Activated naive CD8-positive, alpha-beta T cell treated with anti-CD3 and anti-CD28 coated beads for 36 hours (primary cell): ENCODE measurements around the gene ERBB4. TPM values are rescaled to one million over a fixed set of nuclear protein-coding genes. Genes with fewer than 3 reads are reported as not detected.
"Not testable (repeated sequence)": the region's sequence is repeated elsewhere in the genome, so short reads cannot be mapped to it uniquely, and the experiment has no call there.

Experiments
- DNase-seq: peaks from one replicate; pipeline ENCODE4 v3.0.0; 2021
- H3K27ac Mint-ChIP-seq: one replicate; pipeline ENCODE4 v1.8.0; 2022; ENCODE audit warnings: mild to moderate bottlenecking, moderate library complexity, mixed read lengths
- H3K27me3 Mint-ChIP-seq: one replicate; pipeline ENCODE4 v1.8.0; 2022; ENCODE audit warnings: mild to moderate bottlenecking, mixed read lengths
- H3K36me3 Mint-ChIP-seq: one replicate; pipeline ENCODE4 v1.8.0; 2021; ENCODE audit warnings: mild to moderate bottlenecking, mixed read lengths
- H3K4me1 Mint-ChIP-seq: one replicate; pipeline ENCODE4 v1.8.0; 2021; ENCODE audit warnings: mixed read lengths
- H3K4me3 Mint-ChIP-seq: one replicate; pipeline ENCODE4 v1.8.0; 2022; ENCODE audit warnings: mild to moderate bottlenecking, moderate library complexity, mixed read lengths
- H3K9me3 Mint-ChIP-seq: one replicate; pipeline ENCODE4 v1.8.0; 2022; ENCODE audit warnings: mixed read lengths
- total RNA-seq, 2 experiments: library from RNA; stranded (reverse); gene quantifications; one replicate each; pipeline ENCODE4 v1.2.3, GENCODE V29; 2021

Gene ERBB4
- total RNA-seq, 2 experiments from 2014 or later = not detected

DNA sequence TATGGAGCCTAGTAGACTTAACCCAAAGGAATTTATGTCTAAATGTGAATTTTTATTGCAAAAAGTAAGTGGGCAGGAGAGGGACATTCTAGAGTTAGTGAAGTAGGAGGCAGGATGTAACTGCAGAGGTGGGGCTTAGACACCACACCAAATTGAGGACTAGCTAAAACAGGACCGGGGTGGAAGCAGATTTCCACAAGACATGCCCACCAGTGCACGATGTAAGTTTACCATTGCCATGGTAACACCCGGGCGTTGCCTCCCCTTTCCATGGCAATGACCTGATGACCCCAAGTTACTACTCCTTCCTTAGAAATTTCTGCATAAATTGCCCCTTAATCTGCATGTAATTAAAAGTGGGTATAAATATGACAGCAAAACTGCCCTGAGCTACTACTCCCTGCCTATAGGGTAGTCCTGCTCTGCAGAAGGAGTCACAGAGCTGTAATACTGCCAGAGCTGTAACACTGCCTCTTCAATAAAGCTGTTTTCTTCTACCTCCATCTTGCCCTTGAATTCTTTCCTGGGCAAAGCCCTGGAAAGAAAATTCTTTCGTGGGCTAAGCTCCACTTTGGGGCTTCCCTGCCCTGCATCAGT lies 509.7 kb downstream of the ERBB4 start:
- Mint-ChIP-seq H3K4me3 (no peak overlapping the region), H3K27me3 (no peaks in the 10 kb centered on the region), H3K27ac (no peak overlapping the region), H3K4me1 (no peaks in the 10 kb centered on the region), H3K36me3 (no peaks in the 10 kb centered on the region), H3K9me3 (peaks cover 2% of the 10 kb centered on the region)
- no peak for DNase-seq

DNA sequence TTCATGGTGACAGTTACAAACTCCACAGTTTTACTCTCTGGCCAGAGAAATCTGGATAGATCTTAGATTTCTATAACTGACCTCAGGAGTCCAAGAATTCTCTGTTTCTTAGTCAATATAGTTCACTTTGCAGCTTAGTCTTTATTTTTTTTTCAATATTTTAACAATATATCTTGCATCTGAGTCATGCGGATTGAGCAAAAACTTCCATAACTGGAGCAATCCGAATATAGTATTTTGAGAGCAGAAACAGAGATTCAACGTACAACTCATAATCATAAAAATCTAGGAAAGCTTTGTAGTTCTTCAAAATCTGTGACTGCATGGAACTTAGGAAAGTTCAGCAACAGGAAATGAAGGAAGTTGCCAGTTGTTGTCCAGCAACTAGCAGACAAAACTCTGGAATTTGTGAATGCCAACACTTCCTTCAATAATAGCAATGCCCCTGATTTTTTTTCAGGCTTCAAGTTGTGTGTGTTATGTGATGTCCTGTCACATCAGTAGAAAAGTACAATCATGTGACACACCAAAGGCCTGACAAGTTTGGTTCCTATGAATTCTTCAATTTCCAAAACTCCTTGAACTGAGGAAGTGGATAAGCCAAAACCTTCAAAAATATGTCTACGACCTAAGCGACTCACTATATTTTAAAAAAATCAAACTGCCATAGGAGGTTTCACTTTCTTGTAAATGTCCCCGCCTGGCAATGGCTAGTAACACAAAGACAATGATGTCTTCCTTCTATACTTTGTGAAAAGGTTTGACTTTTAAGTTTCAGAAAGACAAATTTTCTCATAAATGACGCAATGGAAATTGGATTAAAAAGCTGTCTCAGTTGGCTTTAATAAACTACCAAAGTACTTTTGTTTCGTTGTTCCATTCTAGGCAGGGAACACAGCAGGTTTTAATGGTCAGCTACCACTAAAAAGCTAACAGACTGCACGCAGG lies 510.6 kb downstream of the ERBB4 start:
- Mint-ChIP-seq H3K9me3 (peaks cover 2% of the 10 kb centered on the region), H3K4me3 (no peak overlapping the region), H3K27me3 (no peaks in the 10 kb centered on the region), H3K27ac (no peak overlapping the region), H3K36me3 (no peaks in the 10 kb centered on the region), H3K4me1 (no peaks in the 10 kb centered on the region)
- DNase-seq = no peak

- no peak for DNase-seq
- no peaks in the 10 kb centered on the region for H3K4me1 Mint-ChIP-seq
- no peak overlapping the region for H3K27ac Mint-ChIP-seq
- H3K36me3 Mint-ChIP-seq = no peaks in the 10 kb centered on the region
- no peaks in the 10 kb centered on the region for H3K9me3 Mint-ChIP-seq
- no peaks in the 10 kb centered on the region for H3K27me3 Mint-ChIP-seq
- no peak overlapping the region for H3K4me3 Mint-ChIP-seq
Measured at GRCh38 chr2:212024040-212024439, 514.6 kb downstream of the ERBB4 start.

DNA sequence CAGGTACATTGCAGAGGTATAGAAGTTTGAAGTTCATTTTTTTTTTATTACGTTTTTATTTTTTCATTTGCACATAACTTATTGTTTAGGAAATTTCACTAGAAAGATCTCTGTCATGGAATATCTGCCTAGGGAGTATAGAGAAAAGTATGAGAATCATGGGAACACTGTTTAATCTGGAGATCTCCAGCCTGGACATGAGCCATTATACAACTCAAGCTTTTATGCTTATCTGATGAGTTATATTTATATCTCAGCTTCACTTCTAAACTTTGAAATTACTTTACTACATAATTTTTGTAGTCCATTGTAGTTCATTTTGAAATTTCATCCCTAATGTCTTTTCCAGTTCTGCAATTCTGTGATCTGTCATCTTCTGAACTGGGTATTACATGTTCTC lies 515.6 kb downstream of the ERBB4 start:
- H3K9me3 Mint-ChIP-seq = no peaks in the 10 kb centered on the region
- no peak overlapping the region for H3K27ac Mint-ChIP-seq
- H3K4me1 Mint-ChIP-seq = no peaks in the 10 kb centered on the region
- H3K4me3 Mint-ChIP-seq = no peak overlapping the region
- DNase-seq = no peak
- H3K36me3 Mint-ChIP-seq = no peaks in the 10 kb centered on the region
- no peaks in the 10 kb centered on the region for H3K27me3 Mint-ChIP-seq

DNA sequence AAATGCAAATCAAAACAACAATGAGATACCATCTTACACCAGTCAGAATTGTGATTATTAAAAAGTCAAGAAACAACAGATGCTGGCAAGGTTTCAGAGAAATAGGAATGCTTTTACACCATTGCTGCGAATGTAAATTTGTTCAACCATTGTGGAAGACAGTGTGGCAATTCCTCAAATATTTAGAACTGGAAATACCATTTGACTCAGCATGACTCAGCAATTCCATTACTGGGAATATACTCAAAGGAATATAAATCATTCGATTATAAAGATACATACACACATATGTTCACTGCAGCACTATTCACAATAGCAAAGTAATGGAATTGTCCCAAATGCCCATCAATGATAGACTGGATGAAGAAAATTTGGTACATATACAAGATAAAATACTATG lies 516.7 kb downstream of the ERBB4 start:
- H3K9me3 Mint-ChIP-seq = no peaks in the 10 kb centered on the region

DNA sequence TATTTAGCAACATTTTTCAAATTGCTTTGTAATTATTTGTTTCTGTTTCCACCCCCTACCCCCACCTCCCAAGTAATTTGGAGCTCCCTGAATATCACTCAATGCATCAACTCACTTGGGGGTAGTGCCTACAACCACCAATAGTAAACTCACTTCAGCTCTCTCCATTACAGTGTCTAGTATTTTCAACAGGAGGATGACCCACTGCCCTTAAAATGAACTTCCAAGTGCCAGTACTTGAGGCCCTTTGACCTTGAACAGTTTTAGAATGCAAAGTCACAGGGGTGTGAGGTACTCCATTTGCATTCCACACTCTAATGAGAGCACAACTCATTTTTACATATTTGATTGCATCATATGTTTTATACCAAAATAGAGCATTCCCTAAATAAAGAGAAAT lies 523.0 kb downstream of the ERBB4 start:
- no peaks in the 10 kb centered on the region for H3K9me3 Mint-ChIP-seq
- no peak for DNase-seq
- no peaks in the 10 kb centered on the region for H3K27me3 Mint-ChIP-seq
- H3K4me1 Mint-ChIP-seq = no peaks in the 10 kb centered on the region
- H3K27ac Mint-ChIP-seq = no peak overlapping the region
- no peaks in the 10 kb centered on the region for H3K36me3 Mint-ChIP-seq
- no peak overlapping the region for H3K4me3 Mint-ChIP-seq

More for the DNA sequence above, 516.7 kb downstream of the ERBB4 start:
- Mint-ChIP-seq H3K4me1 (no peaks in the 10 kb centered on the region), H3K27ac (no peak overlapping the region), H3K36me3 (no peaks in the 10 kb centered on the region), H3K4me3 (no peak overlapping the region), H3K27me3 (no peaks in the 10 kb centered on the region)
- DNase-seq = no peak

- Mint-ChIP-seq H3K4me3 (no peak overlapping the region), H3K27ac (no peak overlapping the region), H3K36me3 (no peaks in the 10 kb centered on the region), H3K9me3 (no peaks in the 10 kb centered on the region), H3K4me1 (no peaks in the 10 kb centered on the region), H3K27me3 (no peaks in the 10 kb centered on the region)
- no peak for DNase-seq
Measured at GRCh38 chr2:212013626-212014025, 525.0 kb downstream of the ERBB4 start.

DNA sequence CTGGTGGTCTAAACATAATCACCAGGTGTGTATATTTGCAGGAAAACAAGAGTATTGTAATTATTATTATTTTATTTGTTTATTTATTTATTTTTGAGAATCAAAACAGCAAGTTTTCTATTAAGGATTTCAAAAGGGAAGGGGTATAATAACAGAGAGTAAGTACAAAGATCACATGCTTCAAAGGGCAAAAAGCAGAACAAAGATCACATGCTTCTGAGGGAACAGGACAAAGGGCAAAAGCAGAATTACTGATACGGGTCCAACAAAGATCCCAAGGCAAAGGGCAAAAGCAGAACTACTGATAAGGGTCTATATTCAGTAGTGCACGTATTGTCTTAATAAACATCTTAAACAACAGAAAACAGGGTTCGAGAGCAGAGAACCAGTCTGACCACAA lies 528.3 kb downstream of the ERBB4 start:
- DNase-seq, H3K27ac Mint-ChIP-seq, H3K27me3 Mint-ChIP-seq, H3K4me1 Mint-ChIP-seq, H3K36me3 Mint-ChIP-seq, H3K9me3 Mint-ChIP-seq, H3K4me3 Mint-ChIP-seq: not testable (repeated sequence)

- H3K9me3 Mint-ChIP-seq = no peaks in the 10 kb centered on the region
- no peak for DNase-seq
Measured at GRCh38 chr2:212007972-212008371, 530.6 kb downstream of the ERBB4 start.

GRCh38 chr2:212005085-212005671 lies 533.4 kb downstream of the ERBB4 start:
- no peaks in the 10 kb centered on the region for H3K9me3 Mint-ChIP-seq
- DNase-seq = no peak
- H3K27me3 Mint-ChIP-seq = no peaks in the 10 kb centered on the region
- no peak overlapping the region for H3K27ac Mint-ChIP-seq
- no peaks in the 10 kb centered on the region for H3K4me1 Mint-ChIP-seq
- no peak overlapping the region for H3K4me3 Mint-ChIP-seq
- H3K36me3 Mint-ChIP-seq = no peaks in the 10 kb centered on the region

More at GRCh38 chr2:212007972-212008371, 530.6 kb downstream of the ERBB4 start:
- Mint-ChIP-seq H3K36me3 (no peaks in the 10 kb centered on the region), H3K4me3 (no peak overlapping the region), H3K27ac (no peak overlapping the region), H3K27me3 (no peaks in the 10 kb centered on the region), H3K4me1 (no peaks in the 10 kb centered on the region)

- no peak for DNase-seq
- H3K36me3 Mint-ChIP-seq = no peaks in the 10 kb centered on the region
- no peak overlapping the region for H3K27ac Mint-ChIP-seq
- H3K27me3 Mint-ChIP-seq = no peaks in the 10 kb centered on the region
- no peak overlapping the region for H3K4me3 Mint-ChIP-seq
- no peaks in the 10 kb centered on the region for H3K4me1 Mint-ChIP-seq
- H3K9me3 Mint-ChIP-seq = no peaks in the 10 kb centered on the region
Measured at GRCh38 chr2:212001325-212001724, 537.3 kb downstream of the ERBB4 start.

DNA sequence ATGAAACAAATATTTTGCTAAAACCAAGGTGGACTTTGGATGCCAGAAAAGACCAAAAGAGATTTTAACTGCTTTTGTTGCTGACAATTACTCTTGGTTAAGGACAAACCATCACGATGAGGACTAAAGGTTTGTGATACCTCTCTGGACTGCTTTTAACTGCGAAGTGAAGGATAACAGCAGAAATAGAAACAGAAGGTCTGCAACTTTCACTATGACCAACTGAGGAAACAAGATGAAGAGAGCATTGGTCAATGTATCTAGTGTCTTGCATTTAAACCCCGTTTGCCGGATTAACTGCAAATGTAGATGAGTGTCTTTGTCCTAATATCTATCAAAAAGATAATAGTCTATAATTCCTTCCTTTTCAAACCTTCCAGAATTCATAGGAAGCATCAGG lies 541.7 kb downstream of the ERBB4 start:
- no peak overlapping the region for H3K4me3 Mint-ChIP-seq
- H3K27me3 Mint-ChIP-seq = no peaks in the 10 kb centered on the region
- no peaks in the 10 kb centered on the region for H3K36me3 Mint-ChIP-seq
- H3K27ac Mint-ChIP-seq = no peak overlapping the region
- DNase-seq = no peak
- no peaks in the 10 kb centered on the region for H3K4me1 Mint-ChIP-seq
- H3K9me3 Mint-ChIP-seq = no peaks in the 10 kb centered on the region

DNA sequence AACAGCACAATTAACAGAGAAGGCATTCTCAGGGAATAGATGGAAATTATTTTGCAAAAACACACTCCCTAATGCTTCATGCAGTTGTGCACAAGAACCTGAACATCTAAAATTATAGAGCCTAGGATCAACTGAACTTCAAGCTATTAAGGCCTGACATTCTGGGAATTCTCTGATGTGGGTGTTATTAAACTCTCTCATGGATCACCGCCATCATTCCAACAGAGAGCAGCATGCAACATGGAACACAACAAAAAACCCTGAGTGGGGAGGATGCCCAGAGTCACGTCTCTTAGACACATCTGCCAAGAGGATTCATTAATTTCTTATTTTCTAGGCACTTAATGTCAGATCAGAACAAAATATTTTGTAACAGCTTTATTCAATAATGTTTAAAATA lies 543.8 kb downstream of the ERBB4 start:
- DNase-seq = no peak
- no peak overlapping the region for H3K27ac Mint-ChIP-seq
- H3K36me3 Mint-ChIP-seq = no peaks in the 10 kb centered on the region
- H3K4me1 Mint-ChIP-seq = no peaks in the 10 kb centered on the region
- H3K9me3 Mint-ChIP-seq = no peaks in the 10 kb centered on the region
- no peak overlapping the region for H3K4me3 Mint-ChIP-seq
- H3K27me3 Mint-ChIP-seq = no peaks in the 10 kb centered on the region

GRCh38 chr2:211990335-211990734 lies 548.3 kb downstream of the ERBB4 start:
- DNase-seq = no peak
- Mint-ChIP-seq H3K27me3 (no peaks in the 10 kb centered on the region), H3K9me3 (no peaks in the 10 kb centered on the region), H3K36me3 (no peaks in the 10 kb centered on the region), H3K27ac (no peak overlapping the region), H3K4me3 (no peak overlapping the region), H3K4me1 (no peaks in the 10 kb centered on the region)

DNA sequence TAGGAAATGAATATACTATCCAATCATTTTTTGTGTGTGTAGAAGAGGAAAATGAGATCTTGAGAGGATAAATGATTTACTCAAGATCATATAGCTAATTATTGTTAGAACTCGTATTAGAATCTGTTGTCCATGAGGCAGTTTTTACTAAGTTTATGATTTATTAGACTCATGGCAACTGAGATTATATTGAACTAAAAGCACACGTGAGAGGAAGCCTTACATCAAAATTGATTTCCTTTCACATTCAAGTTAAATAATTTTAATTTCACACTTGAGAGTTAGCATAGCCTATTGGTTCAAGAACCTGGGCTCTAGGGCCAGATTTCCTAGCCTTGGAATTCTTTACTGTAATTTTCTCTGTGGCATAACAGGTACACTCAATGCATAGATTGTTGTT lies 552.3 kb downstream of the ERBB4 start:
- Mint-ChIP-seq H3K4me3 (no peak overlapping the region), H3K27me3 (no peaks in the 10 kb centered on the region), H3K4me1 (no peaks in the 10 kb centered on the region), H3K9me3 (no peaks in the 10 kb centered on the region), H3K27ac (no peak overlapping the region), H3K36me3 (no peaks in the 10 kb centered on the region)
- no peak for DNase-seq
